NCI-H187 treated with DMSO at 0.1 percent for 48 hours (cell line): ENCODE results near the gene EIF4ENIF1.
"Not testable (repeated sequence)": the region's sequence is repeated elsewhere in the genome, so short reads cannot be mapped to it uniquely, and the experiment has no call there.

Source experiments
- DNase-seq: peaks from one replicate; lab custom pipeline; 2025; lab: John Stamatoyannopoulos, UW

EIF4ENIF1 gene

DNA sequence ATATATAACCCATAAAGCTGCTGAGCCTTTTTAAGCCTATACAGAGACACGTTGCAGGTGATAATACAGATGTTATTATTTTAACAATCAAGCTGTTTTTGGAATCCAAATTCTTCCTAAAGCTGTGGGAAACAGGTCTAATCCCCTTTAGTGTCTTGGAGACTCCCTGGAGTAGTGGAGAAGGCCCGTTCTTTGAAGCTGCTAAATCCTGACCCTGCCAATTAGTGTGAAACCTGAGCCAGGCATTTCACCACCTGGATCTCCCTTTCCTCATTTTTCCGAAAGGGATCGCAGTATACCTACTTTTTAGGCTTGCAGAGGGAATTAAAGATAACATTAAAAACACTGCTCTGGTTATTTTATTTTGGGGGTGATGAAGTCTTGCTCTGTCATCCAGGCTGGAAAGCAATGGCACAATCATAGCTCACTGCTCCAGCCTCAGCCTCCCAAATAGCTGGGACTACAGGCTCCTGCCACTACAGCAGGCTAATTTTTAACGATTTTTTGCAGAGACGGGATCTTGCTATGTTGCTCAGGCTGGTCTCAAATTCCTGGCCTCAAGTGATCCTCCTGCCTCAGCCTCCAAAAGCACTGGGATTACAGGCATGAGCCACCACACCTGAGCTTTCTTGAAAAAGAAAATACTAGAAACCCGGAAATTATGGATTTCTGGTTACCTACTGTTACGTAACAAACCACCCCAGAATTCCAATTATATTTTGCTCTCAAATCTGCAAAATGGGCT lies 1.7 kb upstream of the EIF4ENIF1 start:
- no peak for DNase-seq

DNA sequence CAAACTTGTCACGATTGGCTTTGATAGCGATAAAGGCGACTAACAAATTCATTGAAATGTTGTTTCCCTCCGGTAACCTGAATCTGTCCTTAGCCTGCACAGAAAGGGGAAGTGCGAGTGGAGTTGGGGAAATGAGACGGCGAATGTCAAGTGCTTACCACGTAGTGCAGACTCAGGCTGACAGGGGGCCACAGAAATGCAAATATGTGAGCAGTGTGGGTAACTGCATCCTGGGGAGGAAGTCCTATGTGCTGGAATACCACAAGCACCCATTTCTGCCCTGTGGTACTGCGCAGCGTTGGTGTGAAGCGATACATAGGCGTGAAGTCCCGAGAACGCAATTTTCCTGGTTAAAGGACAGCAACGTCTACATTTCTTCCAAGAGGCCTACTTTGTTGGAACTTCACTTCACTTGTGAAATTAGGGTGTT lies 869 bp upstream of the EIF4ENIF1 start:
- DNase-seq = no peak

DNA sequence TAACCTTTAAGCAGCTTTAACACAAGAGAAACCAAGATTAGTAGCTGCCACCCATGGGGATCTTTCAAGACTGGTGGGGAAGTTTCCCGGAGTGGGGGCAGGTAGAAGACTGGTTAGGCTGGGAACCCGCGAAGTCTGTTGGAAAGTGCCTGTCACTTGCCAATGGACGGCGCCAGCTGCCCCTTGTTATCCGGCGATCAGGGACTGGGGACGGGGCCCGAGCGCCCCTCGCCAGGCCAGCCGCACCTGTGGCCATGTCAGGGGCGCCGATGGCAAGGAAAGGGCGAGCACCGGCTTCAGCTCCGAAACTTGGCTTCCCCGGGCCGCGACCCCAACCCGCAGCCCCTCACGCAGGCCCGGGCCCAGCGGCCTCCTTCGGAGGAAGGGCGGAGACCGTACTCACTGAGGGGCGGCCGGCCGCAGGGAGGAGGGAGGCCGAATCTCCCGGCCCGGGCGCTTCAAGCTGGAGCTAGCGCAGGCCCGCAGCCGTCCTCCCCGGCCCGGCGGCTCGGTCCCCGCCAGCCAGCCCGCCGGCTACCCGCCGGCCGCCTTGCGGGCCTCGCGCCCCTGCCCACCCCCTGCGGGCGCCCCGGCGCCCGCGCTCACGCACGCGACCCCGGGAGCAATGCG lies 539 bp downstream of the EIF4ENIF1 start:
- DNase-seq = no peak

DNA sequence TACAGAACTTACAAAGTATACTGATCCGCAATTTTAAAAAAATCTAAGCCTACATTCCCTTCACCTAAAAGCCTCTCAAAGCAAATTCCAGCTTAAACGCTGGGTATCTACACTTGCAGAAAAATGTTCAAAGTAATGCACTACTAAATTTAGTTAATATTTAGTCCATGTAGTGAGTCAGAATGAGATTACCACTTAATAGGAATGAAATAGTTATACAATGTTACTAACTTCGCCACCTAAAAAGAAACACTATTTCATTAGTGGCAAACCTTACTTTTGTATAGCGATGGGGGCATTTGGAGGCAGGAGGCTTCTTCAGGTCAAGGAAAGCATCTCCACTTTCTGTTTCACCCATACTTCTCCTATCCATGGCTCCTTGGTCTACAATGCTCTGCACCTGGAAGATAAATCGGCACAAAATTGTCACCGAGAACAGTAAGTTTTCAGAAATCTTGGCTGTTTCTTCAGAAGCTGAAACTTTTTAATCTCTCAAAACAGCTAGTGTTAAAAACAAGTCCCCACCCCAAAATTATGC lies 1.2 kb downstream of the EIF4ENIF1 start:
- no peak for DNase-seq

DNA sequence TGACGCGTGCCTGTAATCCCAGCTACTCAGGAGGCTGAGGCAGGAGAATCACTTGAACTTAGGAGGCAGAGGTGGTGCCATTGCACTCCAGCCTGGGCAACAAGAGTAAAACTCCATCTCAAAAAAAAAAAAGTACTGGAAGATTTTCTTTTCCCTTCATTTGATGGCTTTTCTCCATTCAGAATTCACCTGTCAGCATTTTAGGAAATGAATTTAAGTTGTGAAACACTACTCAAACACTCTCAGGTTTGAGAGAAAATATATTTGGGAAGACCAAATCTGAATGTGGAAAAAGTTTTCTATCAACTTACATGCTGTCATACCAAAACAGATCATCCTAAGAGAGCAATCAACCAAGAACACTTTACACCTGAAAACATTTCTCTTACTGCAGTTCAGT lies 2.7 kb downstream of the EIF4ENIF1 start:
- no peak for DNase-seq

DNA sequence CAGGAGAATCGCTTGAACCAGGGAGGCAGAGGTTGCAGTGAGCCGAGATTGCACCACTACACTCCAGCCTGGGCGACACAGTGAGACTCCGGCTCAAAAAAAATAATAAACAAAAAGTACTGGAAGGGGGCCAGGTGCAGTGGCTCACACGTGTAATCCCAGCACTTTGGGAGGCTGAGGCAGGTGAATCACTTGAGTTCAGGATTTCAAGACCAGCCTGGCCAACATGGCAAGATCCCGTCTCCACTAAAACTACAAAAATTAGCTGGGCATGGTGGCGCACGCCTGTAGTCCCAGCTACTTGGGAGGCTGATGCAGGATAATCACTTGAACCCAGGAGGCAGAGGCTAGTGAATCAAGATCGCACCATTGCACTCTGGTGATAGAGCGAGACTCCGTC lies 3.3 kb downstream of the EIF4ENIF1 start:
- DNase-seq = not testable (repeated sequence)

DNA sequence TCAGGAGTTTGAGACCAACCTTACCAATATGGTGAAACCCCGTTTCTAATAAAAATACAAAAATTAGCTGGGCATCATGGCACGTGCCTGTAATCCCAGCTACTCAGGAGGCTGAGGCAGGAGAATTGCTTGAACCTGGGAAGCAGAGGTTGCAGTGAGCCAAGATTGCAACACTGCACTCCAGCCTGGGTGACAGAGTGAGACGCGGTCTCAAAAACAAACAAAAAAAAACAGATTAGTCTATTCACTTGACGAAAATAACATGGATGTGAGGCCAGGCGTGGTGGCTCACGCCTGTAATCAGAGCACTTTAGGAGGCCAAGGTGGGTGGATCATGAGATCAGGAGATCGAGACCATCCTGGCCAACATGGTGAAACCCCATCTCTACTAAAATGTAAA lies 7.2 kb downstream of the EIF4ENIF1 start:
- not testable (repeated sequence) for DNase-seq

DNA sequence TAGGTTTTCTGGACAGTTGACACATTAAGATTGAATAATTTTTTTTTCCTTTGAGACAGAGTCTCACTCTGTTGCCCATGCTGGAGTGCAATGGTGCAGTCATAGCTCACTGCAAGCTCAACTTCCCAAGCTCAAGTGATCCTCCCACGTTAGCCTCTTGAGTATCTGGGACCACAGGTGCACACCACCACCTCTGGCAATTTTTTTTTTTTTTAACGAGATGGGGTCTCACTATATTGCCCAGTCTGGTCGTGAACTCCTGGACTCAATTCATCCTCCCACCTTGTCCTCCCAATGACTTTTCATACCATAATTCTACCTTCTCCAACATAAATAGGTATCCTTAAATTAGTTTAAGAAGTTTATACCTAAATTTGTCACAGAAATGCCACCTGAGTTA lies 8.5 kb downstream of the EIF4ENIF1 start:
- DNase-seq = no peak

DNA sequence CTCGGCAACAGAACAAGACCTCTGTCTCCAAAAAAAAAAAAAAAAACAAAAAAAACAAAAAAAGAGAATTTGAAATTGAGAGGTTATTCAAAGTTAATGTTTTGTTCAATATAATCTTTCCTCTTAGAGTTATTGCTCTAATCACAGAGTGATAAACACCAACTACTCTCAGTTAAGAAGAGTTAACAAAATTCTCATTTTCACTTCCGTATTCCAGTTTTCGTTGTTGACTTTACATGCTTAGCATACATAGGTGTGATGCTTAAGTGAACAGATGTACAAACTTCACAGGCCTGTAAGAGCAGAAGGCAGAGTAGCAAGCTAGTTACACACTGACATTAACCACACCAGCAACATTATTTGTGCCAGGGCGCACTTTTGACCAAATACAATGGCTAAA lies 12.3 kb downstream of the EIF4ENIF1 start:
- no peak for DNase-seq

DNA sequence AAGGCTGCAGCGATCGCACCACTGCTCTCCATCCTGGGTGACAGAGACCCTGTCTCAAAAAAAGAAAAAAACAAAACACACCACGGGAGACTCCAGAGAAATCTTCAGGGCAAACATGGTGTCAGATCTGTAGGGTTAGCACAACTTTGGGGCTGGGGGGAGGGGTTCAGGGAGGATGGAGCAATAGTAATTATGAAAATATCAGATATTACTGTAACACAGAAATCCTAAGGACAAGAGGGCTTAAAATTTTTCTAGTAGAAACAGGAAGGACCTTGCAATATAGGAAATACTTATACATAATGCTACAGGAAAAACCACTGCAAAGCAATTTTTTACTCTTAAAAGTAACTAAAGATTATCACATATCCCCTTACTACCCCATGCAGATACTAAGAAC lies 13.8 kb downstream of the EIF4ENIF1 start:
- no peak for DNase-seq

DNA sequence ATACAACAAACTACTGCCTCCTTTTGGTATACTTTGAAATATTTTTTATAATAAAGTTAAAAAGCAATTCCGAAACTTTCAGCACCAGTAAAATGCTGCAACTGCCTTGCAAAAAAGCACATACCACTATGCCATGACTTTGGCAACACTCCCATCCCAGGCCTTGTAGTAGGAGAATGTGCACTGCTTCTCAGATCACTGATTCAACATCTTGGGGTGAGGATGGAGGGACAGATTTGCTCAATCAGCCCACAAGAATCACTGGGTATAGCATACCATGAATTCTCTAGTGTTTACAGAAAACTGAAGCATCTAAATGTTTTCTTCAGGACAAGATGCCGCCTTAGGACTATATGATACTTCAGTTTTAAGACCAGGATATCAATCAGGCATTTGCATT lies 14.9 kb downstream of the EIF4ENIF1 start:
- no peak for DNase-seq

DNA sequence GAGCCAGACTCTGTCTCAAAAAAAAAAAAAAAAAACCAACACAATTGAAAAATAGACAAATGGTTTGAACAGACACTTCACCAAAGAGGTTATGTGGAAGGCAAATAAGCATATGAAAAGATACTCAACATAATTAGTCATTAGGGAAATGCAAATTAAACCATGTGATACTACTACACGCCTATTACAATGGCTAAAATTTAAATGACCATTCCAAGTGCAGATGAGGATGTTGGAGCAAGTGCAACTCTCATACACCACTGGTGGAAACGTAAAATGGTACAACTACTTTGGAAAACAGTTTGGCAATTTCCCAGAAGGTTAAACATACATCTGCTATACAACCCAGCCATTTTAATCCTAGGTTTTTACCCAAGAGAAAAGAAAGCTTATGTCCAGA lies 24.3 kb downstream of the EIF4ENIF1 start:
- no peak for DNase-seq

DNA sequence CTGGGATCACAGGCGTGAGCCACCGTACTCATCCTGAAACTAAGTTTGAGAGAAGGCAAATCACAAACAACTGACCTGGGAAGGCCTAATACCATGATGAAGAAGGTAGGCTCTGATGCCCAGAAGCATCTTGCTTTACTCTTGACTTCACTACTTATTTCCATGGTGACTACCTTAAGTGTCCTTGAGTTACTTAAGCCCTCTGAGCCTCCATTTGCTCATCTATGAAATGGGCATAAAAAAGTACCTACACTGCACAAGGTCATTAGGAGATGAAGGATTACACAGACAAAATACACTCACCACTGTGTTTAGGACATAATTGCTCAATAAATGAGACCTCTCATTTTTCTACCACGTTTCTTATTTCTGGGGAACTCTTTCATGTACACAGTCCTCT lies 27.9 kb downstream of the EIF4ENIF1 start:
- DNase-seq = no peak

DNA sequence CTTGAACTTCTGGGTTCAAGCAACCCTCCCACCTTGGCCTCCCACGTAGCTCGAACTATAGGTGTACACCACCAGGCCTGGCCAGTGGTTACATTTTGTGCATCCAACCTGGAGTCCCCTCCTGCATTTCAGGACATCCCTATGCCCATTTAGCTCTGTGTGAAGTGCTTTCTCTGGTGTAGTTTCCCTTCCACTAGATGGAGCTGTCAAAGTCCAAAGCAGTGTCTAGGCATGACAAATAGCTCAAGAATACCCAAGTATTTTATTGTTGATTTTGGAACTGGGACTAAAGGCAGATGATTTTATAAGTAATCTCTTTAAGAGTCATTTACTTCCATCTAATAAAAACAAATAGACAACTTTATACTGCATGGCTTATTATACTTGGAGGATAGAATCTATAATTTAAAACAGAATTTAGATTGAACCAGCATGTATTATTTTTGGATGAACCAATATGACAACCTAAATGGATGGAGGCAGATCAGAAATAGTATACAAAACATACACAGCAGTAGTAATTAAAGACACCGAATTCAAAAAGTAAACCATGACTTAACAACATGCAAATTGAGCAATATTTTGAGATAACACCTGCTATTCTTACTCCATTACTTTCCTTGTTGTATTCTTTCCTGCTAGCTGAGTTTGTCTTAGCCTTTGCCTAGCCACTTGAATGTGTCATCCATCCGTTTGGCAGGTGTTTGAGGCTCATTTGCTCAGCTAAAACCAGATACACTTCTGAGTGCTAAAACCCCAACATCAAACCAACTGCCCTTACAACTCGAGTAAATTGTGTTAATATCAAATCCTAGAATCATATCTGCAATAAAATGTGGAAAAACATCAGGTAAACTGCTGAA lies 37.7 kb downstream of the EIF4ENIF1 start:
- no peak for DNase-seq

DNA sequence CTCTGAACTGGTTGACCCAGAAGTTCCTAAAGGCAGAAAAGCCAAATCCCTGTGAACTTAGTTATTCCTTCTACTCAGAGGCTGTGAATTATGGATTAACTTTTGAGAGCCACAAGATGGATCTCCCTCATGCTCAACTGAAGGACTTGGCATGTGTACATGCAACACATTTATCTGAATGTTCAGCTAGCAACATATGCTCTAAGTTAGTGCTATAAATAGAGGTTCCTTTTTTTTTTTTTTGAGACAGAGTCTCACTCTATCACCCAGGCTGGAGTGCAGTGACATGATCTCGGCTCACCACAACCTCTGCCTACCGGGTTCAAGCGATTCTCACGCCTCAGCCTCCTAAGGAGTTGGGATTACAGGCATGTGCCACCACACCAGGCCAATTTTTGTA lies 40.1 kb downstream of the EIF4ENIF1 start:
- no peak for DNase-seq

DNA sequence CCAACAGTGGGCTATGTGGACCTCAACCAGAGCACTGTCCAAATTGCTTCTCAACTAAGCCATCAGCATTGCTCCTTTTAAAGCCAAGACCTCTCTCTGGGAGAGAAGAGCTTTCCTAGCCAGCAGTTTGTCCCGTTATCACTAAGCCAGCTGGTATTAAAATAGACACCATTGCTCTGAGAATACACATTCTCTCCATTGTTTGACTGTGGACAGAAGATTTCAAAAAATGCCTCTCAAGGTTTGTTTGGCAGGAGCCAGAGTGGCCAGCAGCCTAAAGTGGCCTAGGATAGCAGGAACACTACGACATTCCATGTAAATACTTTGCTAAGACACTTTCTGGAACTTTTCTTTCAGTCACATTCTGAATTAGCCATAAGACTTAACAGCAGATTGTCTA lies 41.3 kb downstream of the EIF4ENIF1 start:
- DNase-seq = no peak

DNA sequence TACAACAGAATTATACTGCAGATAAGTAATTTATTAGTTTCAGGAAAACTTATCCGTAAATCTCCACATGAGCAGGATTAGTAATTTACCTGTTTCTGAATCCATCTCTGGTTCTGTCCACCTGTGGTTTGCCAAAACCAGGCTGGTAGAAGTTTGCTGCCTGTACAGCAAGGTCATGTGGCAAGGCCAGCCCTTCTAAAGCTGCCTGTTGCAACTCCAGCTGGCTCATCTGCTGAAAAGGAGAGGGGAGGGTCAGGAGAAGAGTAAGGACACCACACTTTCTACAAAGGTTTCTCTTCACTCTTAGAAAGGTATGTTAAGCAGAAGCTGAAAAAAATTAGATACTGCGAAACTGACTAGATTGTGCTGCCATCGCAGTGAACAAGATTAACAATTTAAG lies 42.3 kb downstream of the EIF4ENIF1 start:
- no peak for DNase-seq

DNA sequence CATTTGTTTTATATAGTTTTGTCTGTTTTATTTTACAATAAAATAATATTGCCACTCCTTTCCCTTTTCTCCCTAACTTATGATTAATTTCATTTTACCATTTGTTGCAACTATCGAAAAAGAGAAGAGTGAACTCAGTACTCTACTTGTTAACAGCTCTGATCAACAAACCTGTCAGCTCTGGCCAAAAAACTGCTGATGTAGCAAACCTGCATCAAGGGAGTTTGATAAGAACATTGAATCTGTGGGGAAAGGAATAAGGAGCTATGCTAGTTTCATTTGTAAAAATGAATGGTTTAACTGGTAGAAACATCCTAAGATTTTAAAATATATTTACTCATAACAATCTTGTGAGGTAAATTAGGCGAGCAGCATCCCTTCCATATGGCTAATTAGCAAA lies 42.9 kb downstream of the EIF4ENIF1 start:
- no peak for DNase-seq

DNA sequence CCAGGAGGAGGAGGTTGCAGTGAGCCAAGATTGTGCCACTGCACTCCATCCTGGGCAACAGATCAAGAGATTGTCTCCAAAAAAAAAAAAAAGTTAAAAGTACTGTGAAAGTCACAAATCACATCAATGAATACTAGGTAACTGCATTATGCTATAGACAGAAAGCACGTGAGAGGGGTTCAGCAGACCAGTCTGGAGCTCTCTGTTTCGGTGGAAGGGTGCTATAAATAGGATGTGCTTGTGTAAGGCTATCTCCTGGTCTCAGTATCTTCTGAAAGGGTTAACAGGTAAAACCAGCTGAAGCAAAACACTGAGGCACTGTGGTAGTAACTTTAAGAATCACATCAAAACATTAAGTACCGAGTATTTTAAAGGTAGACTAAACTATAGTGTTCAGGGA lies 43.4 kb downstream of the EIF4ENIF1 start:
- no peak for DNase-seq

DNA sequence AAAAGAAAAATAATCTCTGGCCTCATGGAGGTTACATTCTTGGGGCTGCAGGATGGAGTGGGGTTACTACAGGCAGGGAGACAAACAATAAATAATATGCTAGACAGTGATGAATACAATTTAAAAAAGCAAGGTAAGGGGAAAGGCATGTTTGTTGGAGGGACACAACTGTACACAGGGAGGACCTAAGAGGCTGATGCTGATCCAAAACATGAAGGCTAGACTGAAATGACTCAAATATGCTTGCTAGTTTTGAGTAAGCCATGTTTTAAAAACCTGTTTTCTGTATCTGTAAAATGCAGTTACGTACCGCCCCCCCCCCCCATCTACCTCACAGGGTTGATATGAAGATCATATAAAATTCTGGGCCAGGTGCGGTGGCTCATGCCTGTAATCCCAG lies 44.0 kb downstream of the EIF4ENIF1 start:
- DNase-seq = no peak

DNA sequence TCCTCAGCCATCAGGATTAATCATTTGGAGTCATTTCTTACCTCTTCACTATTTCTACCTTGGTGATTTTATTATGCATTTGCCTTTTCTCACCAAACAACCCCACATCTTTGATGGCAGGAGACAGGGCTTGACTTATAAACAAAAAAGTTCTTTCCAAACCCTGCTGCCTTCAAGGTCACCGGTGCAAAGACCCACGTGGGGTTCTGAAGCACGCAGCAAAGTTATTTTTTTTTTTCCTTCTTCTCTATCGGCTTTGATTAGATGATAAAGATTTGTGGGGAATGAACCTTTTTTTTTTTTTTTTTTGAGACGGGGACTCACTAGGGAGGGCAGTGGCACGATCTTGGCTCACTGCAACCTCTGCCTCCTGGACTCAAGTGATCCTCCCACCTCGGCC lies 46.1 kb downstream of the EIF4ENIF1 start:
- no peak for DNase-seq

DNA sequence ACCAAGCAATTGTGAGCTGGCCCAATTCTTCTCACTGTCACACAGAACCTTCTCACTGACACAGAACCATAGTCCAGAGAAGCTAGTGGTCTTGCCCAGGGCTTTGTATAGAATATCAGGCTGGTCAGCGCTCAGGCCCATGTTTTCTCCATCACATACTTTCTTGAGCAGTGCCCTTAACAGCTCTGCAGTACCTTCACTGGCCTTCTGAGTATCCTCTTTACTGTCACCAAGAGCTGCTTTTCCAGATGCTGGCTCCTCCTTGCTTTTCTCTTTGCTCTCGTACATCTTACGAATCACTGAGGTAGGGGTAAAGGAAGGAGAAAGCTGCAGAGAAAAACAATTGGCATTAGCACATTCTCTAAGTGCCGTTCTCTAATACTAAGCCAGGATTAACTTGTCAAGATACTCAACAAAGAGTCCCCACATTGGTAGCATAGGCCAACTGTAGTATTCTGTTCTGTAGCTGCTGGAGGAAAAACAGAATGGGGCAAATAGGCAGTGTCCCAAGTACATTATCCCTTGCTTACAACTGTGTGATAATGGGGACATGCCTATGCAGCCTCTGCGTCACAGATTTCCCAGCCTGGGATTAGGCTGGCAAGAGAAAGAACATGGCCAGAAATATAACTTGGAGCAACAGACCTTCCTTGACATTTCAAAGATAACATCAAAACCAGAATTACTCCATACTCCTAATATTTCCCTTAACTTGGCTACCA lies 46.7 kb downstream of the EIF4ENIF1 start:
- no peak for DNase-seq
